Muscle of leg (tissue), 11 donors: ENCODE measurements around the gene MPPE1. TPM values are rescaled to one million over a fixed set of nuclear protein-coding genes. Genes with fewer than 3 reads are reported as not detected.

Experiments used
- DNase-seq: peaks from one replicate; pipeline ENCODE4 v3.0.0; 2013
- H3K27ac ChIP-seq: one replicate; pipeline ENCODE4 v1.5.1; 2013; ENCODE audit warnings: mild to moderate bottlenecking, low read length, control low read depth
- H3K27me3 ChIP-seq: one replicate; pipeline ENCODE4 v1.6.1; 2013; ENCODE audit warnings: low read length; ENCODE audit not compliant: control insufficient read depth, insufficient read depth
- H3K36me3 ChIP-seq: one replicate; pipeline ENCODE4 v1.6.1; 2013; ENCODE audit warnings: low read length; ENCODE audit not compliant: control insufficient read depth, insufficient read depth
- H3K4me1 ChIP-seq: one replicate; pipeline ENCODE4 v1.6.1; 2013; ENCODE audit warnings: low read length; ENCODE audit not compliant: control insufficient read depth, insufficient read depth
- H3K4me3 ChIP-seq: one replicate; pipeline ENCODE4 v1.5.1; 2013; ENCODE audit warnings: low read length, control low read depth
- H3K9me3 ChIP-seq: replicated peaks from 2 replicates; pipeline ENCODE4 v1.6.1; 2013; ENCODE audit warnings: low read depth, low read length; ENCODE audit not compliant: control insufficient read depth
- WGBS: methylation state at CpG from one replicate; pipeline ENCODE4 v1.1.5; 2013; ENCODE audit warnings: missing lambda C conversion rate; ENCODE audit not compliant: insufficient coverage; 5-methylcytosine and 5-hydroxymethylcytosine counted together
- polyA plus RNA-seq, 8 donors: library from polyadenylated mRNA; unstranded; fragments of 120-200 nt; gene quantifications; one replicate each; pipeline versions ENCODE4 v1.2.1 to v1.2.3, GENCODE V29; 2013; ENCODE audit warnings: inconsistent platforms in 1 of 8, low replicate concordance in 1 of 8; ENCODE audit not compliant: insufficient read length in 8 of 8, insufficient read depth in 1 of 8
- total RNA-seq: library from RNA; stranded (reverse); fragments of 120-200 nt; gene quantifications from one replicate; pipeline ENCODE4 v1.2.4, GENCODE V29; 2013

Gene MPPE1
- total and polyA plus RNA-seq, 9 donors, result 20.1 to 32.1 (median 22.9) TPM

DNA sequence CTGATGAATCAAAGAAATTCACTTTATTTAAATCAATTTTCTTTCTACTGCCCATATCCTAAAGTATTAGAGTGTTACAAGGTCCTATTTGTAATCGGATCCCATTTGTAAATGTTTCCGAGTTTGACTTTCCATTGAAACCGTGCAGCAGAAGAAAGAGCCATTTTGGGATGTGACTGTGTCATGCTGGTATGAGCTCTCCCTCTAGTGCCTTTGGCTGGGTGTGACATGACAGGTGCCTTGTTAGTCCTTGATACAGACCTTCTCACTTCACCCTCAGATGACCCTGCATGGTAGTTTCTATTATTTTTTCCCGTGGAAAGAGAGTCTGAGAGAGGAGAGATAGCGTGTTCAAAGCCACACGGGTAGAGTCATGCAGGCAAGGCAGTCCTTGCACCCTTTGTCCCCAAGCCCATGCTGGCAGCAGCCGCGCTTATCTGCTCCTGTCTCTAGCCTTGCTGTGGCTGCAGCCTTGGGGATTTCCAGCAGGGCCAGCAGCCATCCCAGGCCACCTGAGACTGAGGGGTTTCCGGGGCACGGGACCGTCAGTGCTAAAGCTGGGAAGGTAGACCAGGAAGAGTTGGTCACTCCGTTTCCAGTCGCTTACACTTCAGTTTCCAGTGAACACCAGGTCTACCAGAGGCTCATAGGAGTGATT lies 35.5 kb downstream of the MPPE1 start:
- peak; percentile 33 for DNase-seq
- H3K27ac ChIP-seq, result no peak overlapping the region
- H3K4me3 ChIP-seq, result no peak overlapping the region
- H3K27me3 ChIP-seq, result no peaks in the 10 kb centered on the region
- no peaks in the 10 kb centered on the region for H3K9me3 ChIP-seq
- peaks cover 3% of the 10 kb centered on the region for H3K36me3 ChIP-seq
- WGBS, result 86% methylated on average over 2 of the region's 13 CpGs
- H3K4me1 ChIP-seq, result no peaks in the 10 kb centered on the region

- no peaks in the 10 kb centered on the region for H3K4me1 ChIP-seq
- H3K36me3 ChIP-seq, result no peaks in the 10 kb centered on the region
- H3K27ac ChIP-seq, result no peak overlapping the region
- no peak for DNase-seq
- no peaks in the 10 kb centered on the region for H3K9me3 ChIP-seq
- no peaks in the 10 kb centered on the region for H3K27me3 ChIP-seq
- no peak overlapping the region for H3K4me3 ChIP-seq
- 100% methylated on average over 1 of the region's 5 CpGs for WGBS
These were observed 36.6 kb downstream of the MPPE1 start for GRCh38 chr18:11871501-11871900.

DNA sequence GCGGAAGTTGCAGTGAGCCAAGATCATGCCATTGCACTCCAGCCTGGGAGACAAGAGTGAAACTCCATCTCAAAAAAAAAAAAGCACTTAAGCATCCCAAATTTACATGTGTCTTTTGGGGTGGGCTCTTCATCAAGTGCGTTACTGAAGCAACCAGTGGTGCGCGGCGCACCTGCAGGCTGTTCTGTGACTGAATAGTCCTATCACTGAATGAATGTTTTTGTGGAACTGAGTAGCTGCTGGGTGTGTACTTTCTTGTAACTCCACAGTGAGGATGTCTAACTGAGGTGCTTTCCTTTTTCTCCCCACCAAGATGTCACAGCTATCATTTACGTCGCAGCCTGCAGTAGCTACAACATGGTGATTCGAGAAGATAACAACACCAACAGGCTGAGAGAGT lies 39.9 kb downstream of the MPPE1 start:
- no peaks in the 10 kb centered on the region for H3K36me3 ChIP-seq
- DNase-seq, result no peak
- WGBS, result 88% methylated on average over 5 of the region's 8 CpGs
- no peaks in the 10 kb centered on the region for H3K9me3 ChIP-seq
- no peaks in the 10 kb centered on the region for H3K4me1 ChIP-seq
- H3K27me3 ChIP-seq, result no peaks in the 10 kb centered on the region
- no peak overlapping the region for H3K4me3 ChIP-seq
- H3K27ac ChIP-seq, result no peak overlapping the region

DNA sequence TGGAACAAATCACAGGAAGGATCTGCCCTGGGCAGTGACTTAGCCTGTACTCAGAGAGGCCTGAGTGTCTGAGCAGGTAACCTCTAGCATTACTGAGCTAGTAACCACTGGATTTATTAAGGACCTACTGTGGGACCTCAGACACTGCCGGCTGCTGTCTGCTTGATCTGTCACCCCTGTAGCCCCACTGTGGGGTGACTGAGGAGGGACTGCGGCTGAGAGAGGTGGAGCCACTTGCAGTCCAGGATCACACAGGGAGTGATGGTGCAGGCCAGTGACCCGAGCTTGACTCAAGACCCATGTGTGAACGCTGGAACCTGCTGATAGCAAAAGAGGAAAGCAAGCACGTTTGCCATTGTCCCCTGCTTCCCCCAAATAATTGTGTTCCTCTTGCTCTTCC lies 41.4 kb downstream of the MPPE1 start:
- no peaks in the 10 kb centered on the region for H3K9me3 ChIP-seq
- no peak overlapping the region for H3K27ac ChIP-seq
- H3K4me3 ChIP-seq, result no peak overlapping the region
- H3K27me3 ChIP-seq, result no peaks in the 10 kb centered on the region
- WGBS, result 95% methylated on average over 2 of the region's 5 CpGs
- DNase-seq, result no peak
- no peaks in the 10 kb centered on the region for H3K4me1 ChIP-seq
- no peaks in the 10 kb centered on the region for H3K36me3 ChIP-seq

DNA sequence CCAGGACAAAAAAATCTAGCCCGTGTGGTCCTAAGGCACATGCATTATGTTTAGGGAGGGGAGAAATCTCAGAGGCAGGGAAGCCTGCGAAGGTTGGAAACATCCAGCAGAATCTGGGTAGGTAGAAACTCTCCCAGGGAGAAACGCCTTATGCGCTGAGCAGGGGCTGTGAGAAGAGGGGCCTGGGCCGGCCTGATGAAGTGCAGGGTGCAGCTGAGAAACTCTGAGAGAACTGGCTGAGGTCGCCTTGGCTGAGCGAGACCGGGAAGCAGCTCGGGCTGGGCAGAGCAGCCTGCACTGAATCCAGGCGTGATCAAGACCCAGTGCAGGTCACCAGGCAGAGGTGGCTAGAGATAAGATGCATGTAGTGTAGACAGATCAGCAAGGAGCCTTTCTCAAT lies 41.8 kb downstream of the MPPE1 start:
- Histone ChIP-seq H3K27ac (no peak overlapping the region), H3K27me3 (no peaks in the 10 kb centered on the region), H3K4me3 (no peak overlapping the region), H3K4me1 (no peaks in the 10 kb centered on the region), H3K36me3 (no peaks in the 10 kb centered on the region), H3K9me3 (no peaks in the 10 kb centered on the region)
- WGBS, result 76% methylated on average over 10 of the region's 10 CpGs
- no peak for DNase-seq

- Histone ChIP-seq H3K27ac (no peak overlapping the region), H3K4me3 (no peak overlapping the region), H3K36me3 (no peaks in the 10 kb centered on the region), H3K27me3 (no peaks in the 10 kb centered on the region), H3K4me1 (no peaks in the 10 kb centered on the region), H3K9me3 (no peaks in the 10 kb centered on the region)
- no peak for DNase-seq
- 85% methylated on average over 11 of the region's 12 CpGs for WGBS
These were observed 43.0 kb downstream of the MPPE1 start for GRCh38 chr18:11865071-11865470.

DNA sequence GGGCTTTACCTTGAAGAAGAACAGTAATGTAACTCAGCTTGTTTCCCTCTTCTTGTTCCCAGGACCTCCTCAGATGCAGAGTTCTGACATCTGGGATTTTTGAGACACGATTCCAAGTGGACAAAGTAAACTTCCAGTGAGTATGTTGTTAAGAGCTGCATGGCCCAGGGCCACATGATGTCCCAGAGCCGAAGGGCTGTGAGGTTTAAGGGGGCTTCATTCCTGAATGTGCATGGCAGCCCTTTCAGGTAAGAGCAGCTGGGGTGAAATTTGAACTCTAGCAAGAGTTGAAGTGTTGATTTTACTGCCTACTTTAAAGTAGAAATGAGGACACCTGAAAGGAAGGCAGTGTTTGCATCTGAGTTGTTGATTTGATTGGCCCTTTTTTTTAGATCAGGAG lies 43.6 kb downstream of the MPPE1 start:
- H3K27me3 ChIP-seq, result no peaks in the 10 kb centered on the region
- WGBS, result 42% methylated on average over 2 of the region's 2 CpGs
- no peaks in the 10 kb centered on the region for H3K9me3 ChIP-seq
- no peaks in the 10 kb centered on the region for H3K4me1 ChIP-seq
- H3K4me3 ChIP-seq, result no peak overlapping the region
- H3K27ac ChIP-seq, result no peak overlapping the region
- H3K36me3 ChIP-seq, result no peaks in the 10 kb centered on the region
- DNase-seq, result no peak

DNA sequence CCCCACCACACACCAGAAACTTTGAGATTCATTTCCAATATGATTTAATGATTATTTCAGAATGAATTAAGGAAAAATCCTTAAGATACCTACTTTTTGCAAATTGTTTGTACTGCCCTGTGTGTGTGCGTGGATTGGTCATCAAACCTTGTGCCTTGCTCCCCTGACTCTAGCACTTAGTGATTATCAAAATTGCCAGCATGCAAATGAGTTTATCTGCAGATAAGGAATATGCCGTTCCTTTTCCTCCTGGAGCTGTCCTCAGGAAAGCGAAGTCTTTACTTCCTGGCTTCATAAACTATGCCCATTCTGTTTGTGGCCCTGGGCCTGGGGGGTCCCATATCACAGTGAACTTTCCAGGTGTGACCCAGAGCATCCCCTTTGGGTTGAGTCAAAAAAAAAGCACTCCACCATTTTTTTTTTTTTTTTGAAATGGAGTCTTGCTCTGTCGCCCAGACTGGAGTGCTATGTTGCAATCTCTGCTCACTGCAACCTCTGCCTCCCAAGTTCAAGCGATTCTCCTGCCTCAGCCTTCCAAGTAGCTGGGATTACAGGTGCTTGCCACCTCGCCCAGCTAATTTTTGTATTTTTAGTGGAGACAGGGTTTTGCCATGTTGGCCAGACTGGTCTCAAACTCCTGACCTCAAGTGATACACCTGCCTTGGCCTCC lies 45.5 kb downstream of the MPPE1 start:
- Histone ChIP-seq H3K4me1 (no peaks in the 10 kb centered on the region), H3K27ac (no peak overlapping the region), H3K36me3 (no peaks in the 10 kb centered on the region), H3K9me3 (no peaks in the 10 kb centered on the region), H3K4me3 (no peak overlapping the region), H3K27me3 (no peaks in the 10 kb centered on the region)
- WGBS, result 81% methylated on average over 2 of the region's 6 CpGs
- DNase-seq, result no peak

- WGBS, result 86% methylated on average over 17 of the region's 20 CpGs
- DNase-seq, result no peak
- Histone ChIP-seq H3K27ac (no peak overlapping the region), H3K27me3 (no peaks in the 10 kb centered on the region), H3K4me3 (no peak overlapping the region), H3K9me3 (no peaks in the 10 kb centered on the region), H3K4me1 (peaks cover 3% of the 10 kb centered on the region), H3K36me3 (no peaks in the 10 kb centered on the region)
These were observed 46.4 kb downstream of the MPPE1 start for GRCh38 chr18:11861583-11862288.

DNA sequence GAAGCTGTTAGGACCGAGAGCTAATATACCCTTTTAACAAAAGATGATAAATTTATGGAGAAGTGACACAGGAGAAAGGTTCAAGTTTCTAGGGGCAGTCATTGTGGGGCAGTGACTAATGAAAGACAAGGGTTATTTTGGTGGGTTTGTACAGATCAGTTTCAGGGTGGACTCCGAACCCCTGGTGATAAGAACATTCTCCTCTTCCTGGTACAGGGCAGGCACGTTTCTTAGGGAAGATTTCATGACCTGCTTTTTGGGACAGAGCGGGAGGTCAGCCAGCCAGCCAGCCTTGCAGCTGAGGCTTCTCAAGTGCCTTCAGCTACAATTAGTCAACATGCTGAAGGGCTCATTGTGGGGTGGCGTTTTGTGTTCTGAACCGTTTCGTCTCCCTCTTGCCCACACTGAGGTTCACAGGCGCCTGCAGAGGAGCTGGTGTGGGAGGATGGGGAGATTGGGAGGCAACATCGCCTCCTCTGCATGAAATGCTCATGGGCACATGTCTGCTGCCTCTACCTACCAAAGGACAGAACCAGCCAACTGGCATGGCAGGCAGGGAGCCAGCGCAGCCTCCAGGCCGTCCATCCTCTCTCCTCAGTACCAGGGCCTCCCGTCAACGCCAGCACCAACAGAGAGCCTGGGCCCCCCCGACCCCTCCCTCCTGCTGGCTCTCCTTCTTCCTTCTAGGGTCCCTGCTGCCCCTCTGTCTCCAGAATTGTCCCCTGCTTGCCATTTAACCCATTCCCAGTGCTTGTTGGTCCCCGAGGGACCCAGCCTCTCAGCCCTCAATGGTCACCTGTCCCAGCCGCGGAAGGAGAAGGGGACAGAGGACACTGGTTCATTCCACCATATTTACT lies 47.3 kb downstream of the MPPE1 start:
- Histone ChIP-seq H3K4me3 (no peak overlapping the region), H3K4me1 (peaks cover 3% of the 10 kb centered on the region), H3K9me3 (no peaks in the 10 kb centered on the region), H3K27me3 (no peaks in the 10 kb centered on the region), H3K27ac (no peak overlapping the region), H3K36me3 (no peaks in the 10 kb centered on the region)
- DNase-seq, result no peak
- 84% methylated on average over 10 of the region's 17 CpGs for WGBS
